Gastrocnemius medialis (tissue), 4 donors: ENCODE data around the gene LINC00632. TPM values are rescaled to one million over a fixed set of nuclear protein-coding genes. Genes with fewer than 3 reads are reported as not detected.

ENCODE experiments used
- ATAC-seq, 2 donors: fragments of 150-250 bp; one replicate each; pipeline ENCODE4 v1.9.1; 2016
- DNase-seq, 2 donors: peaks; one replicate each; pipeline ENCODE4 v3.0.0-alpha.2; 2019
- H3K27ac ChIP-seq, 4 donors: fragments of 200-600 bp; sonication (generic); 1 replicate in 1 of 4; 2 replicates in 3 of 4; pipeline ENCODE4 v1.5.1; 2016 to 2018; ENCODE audit warnings: mild to moderate bottlenecking in 2 of 4, moderate library complexity in 1 of 4
- H3K27me3 ChIP-seq, 3 donors: fragments of 200-600 bp; sonication (generic) in 2 of 3; 1 replicate in 1 of 3; 2 replicates in 2 of 3; pipeline versions ENCODE4 v1.5.1 to v1.6.0; 2016 to 2019; ENCODE audit warnings: mild to moderate bottlenecking in 1 of 3, moderate library complexity in 1 of 3
- H3K36me3 ChIP-seq, 2 donors: fragments of 200-600 bp; sonication (generic) in 1 of 2; one replicate each; pipeline ENCODE4 v1.5.1; 2017 to 2018
- H3K4me1 ChIP-seq, 2 donors: fragments of 200-600 bp; sonication (generic) in 1 of 2; one replicate each; pipeline ENCODE4 v1.5.1; 2016 to 2017; ENCODE audit warnings: mild to moderate bottlenecking in 2 of 2
- H3K4me3 ChIP-seq, 4 donors: fragments of 200-600 bp; sonication (generic) in 3 of 4; 1 replicate in 1 of 4; 2 replicates in 3 of 4; pipeline ENCODE4 v1.5.1; 2016 to 2019; ENCODE audit warnings: mild to moderate bottlenecking in 2 of 4
- H3K9me3 ChIP-seq, 3 donors: fragments of 200-600 bp; sonication (generic) in 2 of 3; 1 replicate in 1 of 3; 2 replicates in 2 of 3; pipeline ENCODE4 v1.5.1; 2016 to 2019
- CTCF ChIP-seq, 5 experiments: fragments of 450-650 bp in 3 of 5; fragments of 200-600 bp in 2 of 5; sonication (generic) in 2 of 5; IDR thresholded peaks in 4 of 5; conservative IDR thresholded peaks in 1 of 5; 1 replicate in 4 of 5; 2 replicates in 1 of 5; pipeline ENCODE4 v1.5.1; 2016 to 2019; ENCODE audit warnings: antibody characterized with exemption in 5 of 5, mild to moderate bottlenecking in 3 of 5, moderate library complexity in 3 of 5
- POLR2A ChIP-seq, 2 donors: fragments of 450-650 bp; IDR thresholded peaks; one replicate each; pipeline ENCODE4 v1.6.1; 2017; ENCODE audit warnings: antibody characterized with exemption in 2 of 2, mild to moderate bottlenecking in 2 of 2, moderate library complexity in 2 of 2
- in situ Hi-C, 4 donors: fragments of 200-750 bp; cut with MboI; loops; one replicate each; pipeline versions ENCODE4 v1.15.0 to v1.8.0; 2017; ENCODE audit warnings: low sequenced_read_pairs in 4 of 4
- intact Hi-C: fragments of 100-400 bp; cut with DNase I; formaldehyde crosslinking; loops from one replicate; pipeline ENCODE4 v1.15.1; 2023; ENCODE audit warnings: low total_unique reads
- total RNA-seq, 4 donors: library from RNA; depleted of rRNA; stranded (reverse); fragments of >200 nt; gene quantifications; one replicate each; pipeline versions ENCODE4 v1.1.0 to v1.2.3, GENCODE V29; 2016

Gene LINC00632
- total RNA-seq, 4 donors from 2014 or later: 3.8 to 8.4 (median 4.9) TPM

- no peak for ATAC-seq
- H3K4me1 ChIP-seq: no peaks in the 10 kb centered on the region
- H3K36me3 ChIP-seq: no peaks in the 10 kb centered on the region
- no peaks in the 10 kb centered on the region for H3K9me3 ChIP-seq
- no peak for DNase-seq
- no peak overlapping the region for H3K4me3 ChIP-seq
- no peak for TF ChIP-seq CTCF (IDR thresholded peaks at IDR 0.05 in 4 of 5, conservative IDR thresholded peaks at IDR 0.05 in 1 of 5)
- no peaks in the 10 kb centered on the region for H3K27me3 ChIP-seq
- in situ Hi-C loops (no loop called here), intact Hi-C loops (no loop called here)
- no peak overlapping the region for H3K27ac ChIP-seq
Measured at GRCh38 chrX:140799216-140799615, 89.7 kb downstream of the LINC00632 start.

GRCh38 chrX:140804292-140804691, 94.7 kb downstream of the LINC00632 start:
- no peak overlapping the region for H3K4me3 ChIP-seq
- intact Hi-C loops: no loop called here
- in situ Hi-C loops: no loop called here
- no peaks in the 10 kb centered on the region for H3K27me3 ChIP-seq
- H3K27ac ChIP-seq: no peak overlapping the region
- ATAC-seq: no peak
- TF ChIP-seq POLR2A (IDR thresholded peaks at IDR 0.05) (no peak), CTCF (IDR thresholded peaks at IDR 0.05 in 4 of 5, conservative IDR thresholded peaks at IDR 0.05 in 1 of 5) (no peak)
- DNase-seq: no peak
- no peaks in the 10 kb centered on the region for H3K9me3 ChIP-seq
- no peaks in the 10 kb centered on the region for H3K4me1 ChIP-seq
- no peaks in the 10 kb centered on the region for H3K36me3 ChIP-seq

GRCh38 chrX:140815868-140816267, 106.3 kb downstream of the LINC00632 start:
- H3K4me1 ChIP-seq: no peaks in the 10 kb centered on the region
- intact Hi-C loops: no loop called here
- in situ Hi-C loops: no loop called here
- H3K4me3 ChIP-seq: no peak overlapping the region
- DNase-seq (no peak), ATAC-seq (no peak)
- H3K9me3 ChIP-seq: no peaks in the 10 kb centered on the region
- no peaks in the 10 kb centered on the region for H3K36me3 ChIP-seq
- H3K27me3 ChIP-seq: no peaks in the 10 kb centered on the region
- no peak overlapping the region for H3K27ac ChIP-seq
- TF ChIP-seq POLR2A (IDR thresholded peaks at IDR 0.05): no peak
- no peak for TF ChIP-seq CTCF (IDR thresholded peaks at IDR 0.05 in 4 of 5, conservative IDR thresholded peaks at IDR 0.05 in 1 of 5)

- TF ChIP-seq POLR2A (IDR thresholded peaks at IDR 0.05): no peak
- TF ChIP-seq CTCF (IDR thresholded peaks at IDR 0.05 in 4 of 5, conservative IDR thresholded peaks at IDR 0.05 in 1 of 5): peak in 1 of 5 experiments; percentile 26
- in situ Hi-C loops: no loop called here
- DNase-seq: no peak
- Histone ChIP-seq H3K27me3 (no peaks in the 10 kb centered on the region), H3K9me3 (no peaks in the 10 kb centered on the region), H3K4me1 (no peaks in the 10 kb centered on the region), H3K27ac (no peak overlapping the region), H3K36me3 (no peaks in the 10 kb centered on the region), H3K4me3 (no peak overlapping the region)
- intact Hi-C loops: no loop called here
- no peak for ATAC-seq
Measured at GRCh38 chrX:140817943-140818342, 108.4 kb downstream of the LINC00632 start.

- in situ Hi-C loops: no loop called here
- H3K36me3 ChIP-seq: no peaks in the 10 kb centered on the region
- intact Hi-C loops: no loop called here
Measured at GRCh38 chrX:140821280-140821679, 111.7 kb downstream of the LINC00632 start.

More at GRCh38 chrX:140821280-140821679, 111.7 kb downstream of the LINC00632 start:
- Histone ChIP-seq H3K27ac (no peak overlapping the region), H3K27me3 (no peaks in the 10 kb centered on the region), H3K9me3 (no peaks in the 10 kb centered on the region), H3K4me1 (no peaks in the 10 kb centered on the region), H3K4me3 (no peak overlapping the region)
- no peak for TF ChIP-seq CTCF (IDR thresholded peaks at IDR 0.05 in 4 of 5, conservative IDR thresholded peaks at IDR 0.05 in 1 of 5)
- TF ChIP-seq POLR2A (IDR thresholded peaks at IDR 0.05): no peak
- no peak for ATAC-seq
- DNase-seq: no peak
